Measurements from ENCODE around the gene SMAP2.
A peak's percentile ranks its signal among the peaks of the same experiment; 100 is the strongest.

The SMAP2 gene

DNA sequence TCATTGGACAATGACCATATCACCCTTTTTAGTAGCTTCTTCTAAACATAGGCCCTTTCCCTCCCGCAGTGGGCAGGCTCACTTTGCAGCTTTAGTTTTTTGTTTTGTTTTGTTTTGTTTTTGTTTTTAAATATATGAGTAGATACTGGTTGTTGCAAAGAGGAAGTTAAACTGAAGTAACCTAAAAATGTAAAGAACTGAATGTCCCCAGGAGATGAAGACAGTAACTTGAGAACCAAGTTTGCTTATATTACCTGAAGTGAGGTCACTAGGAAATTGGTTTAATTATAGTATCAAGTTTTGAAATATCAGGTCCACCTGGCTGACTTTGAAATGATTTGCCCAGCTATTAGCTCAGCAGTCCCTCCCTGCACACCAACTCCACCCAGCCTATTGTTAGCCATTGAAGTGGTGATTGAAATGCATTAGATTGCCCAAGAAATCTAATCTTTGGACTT, 18.2 kb downstream of the SMAP2 start:
- peak; percentile 4 for DNase-seq

DNA sequence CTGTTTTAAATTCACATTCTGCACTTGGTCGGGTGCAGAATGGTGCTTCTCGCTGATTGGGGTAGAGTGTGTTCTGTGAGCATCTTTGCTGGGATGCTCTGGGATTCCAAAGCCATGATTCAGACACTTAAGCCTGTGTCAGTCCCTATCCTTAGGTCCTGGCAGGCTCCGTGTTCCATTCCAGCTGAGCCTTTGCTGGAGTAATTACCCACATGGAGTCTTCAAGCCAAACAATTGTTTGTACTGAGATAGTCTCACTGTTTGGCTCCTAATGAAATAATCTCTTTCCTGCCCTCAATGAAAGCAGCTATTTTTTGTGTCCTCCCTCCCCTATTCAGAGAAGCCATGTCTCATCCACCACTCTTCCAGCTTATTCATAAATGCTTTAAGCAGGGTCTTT, 18.7 kb downstream of the SMAP2 start:
- no peak for DNase-seq

DNA sequence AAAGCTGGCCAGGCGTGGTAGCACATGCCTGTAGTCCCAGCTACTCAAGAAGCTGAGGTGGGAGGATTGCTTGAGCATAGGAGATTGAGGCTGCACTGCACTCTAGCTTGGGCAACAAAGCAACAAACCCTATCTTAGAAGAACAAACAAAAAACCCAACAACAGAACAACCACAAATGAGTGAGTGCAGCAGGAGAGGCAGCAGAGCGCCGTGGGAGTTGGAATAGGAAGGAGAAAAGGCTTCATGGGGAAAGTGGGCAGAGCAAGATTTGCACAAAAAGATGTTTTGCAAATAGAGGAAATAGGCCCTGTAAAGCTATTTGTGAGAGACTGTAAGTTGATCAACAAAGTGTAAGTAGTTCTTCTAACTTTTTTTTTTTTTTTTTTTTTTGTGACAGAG, 19.6 kb downstream of the SMAP2 start:
- no peak for DNase-seq

DNA sequence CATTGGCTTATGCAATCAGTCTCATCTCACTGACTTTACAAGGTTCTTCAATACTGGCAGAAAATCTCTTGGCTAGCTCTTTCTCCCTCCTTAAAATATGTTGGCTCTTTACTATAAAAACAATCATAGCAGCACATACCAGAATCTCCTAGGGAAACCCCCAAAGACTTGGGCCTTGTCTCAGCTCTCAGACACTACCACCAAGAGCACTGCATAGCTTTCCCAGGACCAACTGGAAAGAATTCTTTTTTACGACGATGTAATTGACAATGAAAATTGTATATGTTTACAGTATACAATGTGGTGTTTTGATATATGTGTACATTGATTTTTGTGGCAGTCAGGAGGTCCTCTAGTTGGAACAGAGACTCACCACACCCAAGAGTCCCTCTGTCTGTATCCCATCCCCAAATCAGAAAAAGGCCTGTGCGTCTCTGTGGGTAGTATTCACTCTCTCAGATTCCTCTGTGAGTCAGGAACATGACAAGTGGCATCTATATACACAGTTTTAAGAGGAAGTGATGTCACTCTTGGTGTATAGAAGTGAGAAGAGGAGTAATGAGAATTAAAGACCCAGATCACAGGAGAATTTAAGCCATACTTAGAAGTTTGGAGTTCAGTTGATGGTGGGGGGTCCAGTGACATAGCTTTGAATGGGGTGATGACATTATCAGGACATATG, 21.1 kb downstream of the SMAP2 start:
- no peak for DNase-seq

DNA sequence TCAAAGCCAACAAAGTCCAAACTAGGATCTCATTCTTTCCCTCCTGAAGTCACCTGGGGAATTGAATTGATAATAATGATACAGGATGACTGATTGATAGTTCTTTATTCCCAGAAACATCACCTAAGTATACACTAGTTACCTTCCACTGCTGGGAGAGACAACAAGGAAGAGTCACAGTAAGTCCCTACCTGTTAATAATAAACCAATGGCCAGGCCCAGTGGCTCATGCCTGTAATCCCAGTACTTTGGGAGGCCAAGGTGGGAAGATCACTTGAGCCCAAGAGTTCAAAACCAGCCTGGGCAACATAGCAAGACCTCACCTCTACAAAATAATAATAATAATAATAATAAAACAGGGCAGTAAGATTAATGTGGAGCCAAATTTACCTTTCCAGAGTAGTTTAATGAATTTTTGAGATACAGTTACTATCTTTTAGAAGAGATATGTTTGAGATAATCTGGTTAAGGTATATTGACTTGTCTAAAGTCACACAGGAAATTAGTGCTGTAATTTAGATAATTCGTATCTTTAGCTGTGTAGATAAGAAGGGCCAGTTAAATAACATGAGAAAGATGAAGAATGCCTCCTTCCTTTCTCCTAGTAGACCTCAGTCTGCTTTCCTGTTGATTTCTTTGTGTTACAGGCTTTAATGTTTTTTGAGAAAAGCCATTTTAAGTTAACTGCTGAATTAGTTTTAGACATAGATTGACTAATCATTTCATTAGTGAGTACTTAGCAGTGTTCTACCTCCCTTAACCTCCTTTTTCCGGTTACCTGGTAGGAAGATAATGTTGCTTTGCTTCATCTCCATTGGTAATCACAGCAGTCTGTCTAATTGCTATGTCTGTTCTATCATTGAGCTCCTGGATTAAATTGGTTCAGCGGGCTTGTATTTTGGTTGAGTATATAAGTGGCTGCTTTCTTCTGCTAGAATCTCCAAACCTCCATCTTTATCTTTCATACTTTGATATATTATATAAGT, 22.0 kb downstream of the SMAP2 start:
- DNase-seq = no peak

DNA sequence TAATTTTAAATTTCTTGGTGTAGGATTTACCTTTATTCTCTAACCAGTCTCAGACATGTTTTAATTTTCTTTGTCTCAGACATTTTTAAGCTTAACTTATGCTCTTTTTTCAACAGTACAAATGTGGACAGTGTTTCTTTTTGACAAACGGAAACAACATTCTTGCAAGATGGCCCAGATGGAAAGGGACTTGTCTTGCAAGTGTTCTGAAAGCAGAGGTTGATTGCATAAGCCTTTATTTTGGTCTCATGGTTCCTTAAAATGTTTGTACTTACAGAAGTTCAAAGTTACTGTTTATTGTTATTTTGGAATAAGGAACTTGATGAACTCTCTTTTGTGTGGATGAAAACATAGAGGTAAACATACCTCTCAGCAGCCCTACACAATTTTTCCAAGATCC, 22.9 kb downstream of the SMAP2 start:
- DNase-seq = no peak

DNA sequence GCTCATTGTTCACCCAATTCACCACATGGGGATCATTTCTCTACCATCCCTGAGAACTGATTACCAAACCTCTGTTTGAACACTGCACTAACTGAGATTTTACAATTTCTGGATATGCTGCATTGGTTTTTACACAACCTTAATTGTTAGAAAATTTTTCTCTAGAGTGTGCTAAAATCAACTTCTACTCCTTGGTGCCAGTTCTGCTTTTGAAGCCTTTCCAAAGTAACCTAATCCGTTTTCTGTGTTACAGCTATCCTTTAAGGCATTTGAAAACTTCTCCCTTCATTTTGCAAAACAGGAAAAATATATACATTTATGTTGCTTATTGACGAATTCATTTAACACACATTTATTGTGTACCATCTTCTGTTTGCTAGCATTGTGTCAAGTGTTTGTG, 23.7 kb downstream of the SMAP2 start:
- DNase-seq = no peak

DNA sequence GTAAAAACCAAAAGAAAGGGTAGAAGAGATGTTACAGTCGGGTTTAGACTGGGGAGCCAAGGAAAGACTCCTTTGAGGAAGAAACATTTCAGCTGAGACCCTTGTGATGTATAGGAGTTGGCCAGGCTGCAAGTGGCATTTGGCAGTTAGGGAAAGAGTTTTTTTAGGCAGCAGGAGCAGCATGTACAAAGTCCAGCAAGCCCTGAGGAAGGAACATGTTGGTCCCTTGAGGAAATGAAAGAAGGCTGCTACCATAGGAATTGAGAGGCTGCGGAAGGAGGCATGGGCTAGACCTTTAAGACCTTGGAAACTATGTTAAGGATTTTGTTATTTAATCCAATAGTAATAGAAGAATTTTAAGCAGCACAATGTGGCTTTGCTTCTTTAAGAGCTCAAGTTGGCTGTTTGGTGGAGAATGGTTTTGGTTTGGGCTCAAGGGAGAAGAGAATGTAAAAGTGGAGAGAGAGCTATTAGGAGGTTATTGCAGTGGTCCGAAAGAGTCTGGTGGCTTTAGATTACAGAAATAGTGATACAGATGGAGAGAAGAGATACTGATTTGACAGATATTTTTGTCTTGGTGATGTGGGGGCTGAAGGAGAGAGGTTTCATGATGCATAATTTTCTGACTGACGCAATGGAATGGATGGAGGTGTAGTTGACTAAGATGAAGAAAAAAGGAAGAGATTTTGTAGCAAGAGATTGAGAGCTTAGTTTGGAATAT, 26.6 kb downstream of the SMAP2 start:
- DNase-seq = no peak

DNA sequence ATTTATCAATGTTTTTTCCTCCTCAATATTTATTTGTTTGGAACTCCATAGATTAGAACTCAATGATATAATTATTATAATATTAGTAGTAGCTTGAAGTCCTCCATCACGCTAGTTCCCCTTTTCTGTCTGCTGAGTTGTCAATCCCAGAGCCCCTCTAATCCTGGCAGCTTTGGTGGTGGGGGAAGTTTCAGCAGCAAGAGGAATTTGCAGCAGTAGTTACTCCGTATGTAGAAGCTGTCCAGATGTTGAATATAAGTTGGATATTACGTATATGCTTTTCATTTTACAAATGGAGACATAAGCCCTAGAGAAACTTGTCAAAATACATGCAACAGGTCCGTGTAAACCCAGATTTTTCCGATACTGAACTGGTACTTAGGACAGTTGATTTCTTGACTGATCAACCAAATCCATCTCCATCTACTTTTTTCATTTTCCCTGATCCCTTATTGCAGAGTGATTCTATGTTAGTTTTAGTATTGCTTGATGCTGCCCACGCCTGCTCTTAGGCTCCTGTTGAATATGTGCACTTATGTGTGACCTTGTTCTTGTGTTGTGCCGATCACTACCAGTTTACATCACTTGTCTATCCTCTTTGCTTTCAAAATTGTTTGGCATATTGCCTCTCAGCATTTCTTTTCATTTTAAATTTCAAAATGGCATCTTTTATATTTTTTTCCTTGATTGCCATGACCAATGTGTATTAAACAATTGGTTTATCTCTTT, 28.1 kb downstream of the SMAP2 start:
- no peak for DNase-seq

DNA sequence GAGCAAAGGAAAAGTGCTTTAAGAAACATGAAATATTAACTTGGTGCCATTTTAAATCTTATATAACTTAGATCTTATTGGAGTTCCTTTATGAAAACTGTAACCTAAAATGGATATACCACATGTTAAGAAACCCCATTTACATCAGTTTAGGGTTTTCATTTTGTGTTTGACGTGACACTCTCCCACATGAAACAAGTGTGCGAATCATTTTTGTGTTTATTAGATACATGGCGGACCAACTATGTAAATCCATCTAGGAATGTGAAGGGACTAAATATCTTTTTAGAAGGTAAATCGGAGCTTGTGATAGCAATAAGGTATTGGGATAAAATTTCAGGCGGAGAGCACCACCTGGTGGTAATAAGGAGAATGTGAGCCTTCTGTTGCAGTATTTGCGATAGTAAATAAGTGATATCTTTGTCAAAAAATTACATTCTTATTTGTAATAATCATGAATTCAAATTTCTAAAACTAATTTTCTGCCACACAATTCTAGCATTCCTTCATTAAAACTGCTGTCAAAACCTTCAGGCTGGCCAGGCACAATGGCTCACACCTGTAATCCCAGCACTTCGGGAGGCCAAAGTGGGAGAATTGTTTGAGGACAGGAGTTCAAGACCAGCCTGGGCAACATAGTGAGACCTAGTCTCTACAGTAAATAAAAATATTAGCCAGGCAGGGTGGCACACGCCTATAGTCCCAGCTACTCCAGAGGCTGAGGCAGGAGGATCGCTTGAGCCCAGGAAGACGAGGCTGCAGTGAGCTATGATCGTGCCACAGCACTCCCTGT, 31.3 kb downstream of the SMAP2 start:
- peak; percentile 75 for DNase-seq

DNA sequence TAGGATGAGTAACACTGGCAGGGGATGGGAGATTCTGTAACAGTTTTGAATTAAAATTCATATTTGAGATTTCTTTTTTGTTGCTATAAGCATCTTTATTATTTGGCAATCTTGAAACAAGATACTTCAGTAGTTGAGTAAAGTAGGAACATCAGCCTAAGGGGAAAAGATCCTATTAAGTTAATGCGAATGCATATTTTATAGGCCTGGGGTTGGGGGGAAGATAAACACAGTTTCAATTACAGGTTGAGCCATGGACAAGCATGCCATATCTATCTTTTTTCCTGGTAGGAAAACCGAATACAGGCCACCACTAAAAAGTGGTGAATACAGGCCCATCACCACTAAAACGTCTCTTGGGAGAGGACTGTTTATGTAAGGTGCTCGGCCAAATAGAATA, 32.3 kb downstream of the SMAP2 start:
- no peak for DNase-seq

DNA sequence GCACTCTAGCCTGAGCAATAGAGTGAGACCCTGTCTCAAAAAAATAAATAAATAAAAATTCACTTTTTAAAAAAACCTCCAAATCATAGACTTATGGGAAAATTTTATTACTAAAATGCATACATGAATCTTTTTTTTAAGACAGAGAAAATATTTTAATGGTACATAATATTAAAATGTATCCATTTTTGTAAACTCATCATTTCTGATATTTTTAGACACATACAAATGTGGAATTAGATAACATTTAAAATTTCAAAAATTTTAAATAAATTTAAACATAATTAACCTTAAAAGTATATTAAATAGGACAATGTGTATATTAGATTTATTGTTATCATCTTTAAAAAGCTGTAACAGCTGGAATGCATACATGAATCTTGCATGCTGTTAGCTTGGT, 33.9 kb downstream of the SMAP2 start:
- DNase-seq = no peak

DNA sequence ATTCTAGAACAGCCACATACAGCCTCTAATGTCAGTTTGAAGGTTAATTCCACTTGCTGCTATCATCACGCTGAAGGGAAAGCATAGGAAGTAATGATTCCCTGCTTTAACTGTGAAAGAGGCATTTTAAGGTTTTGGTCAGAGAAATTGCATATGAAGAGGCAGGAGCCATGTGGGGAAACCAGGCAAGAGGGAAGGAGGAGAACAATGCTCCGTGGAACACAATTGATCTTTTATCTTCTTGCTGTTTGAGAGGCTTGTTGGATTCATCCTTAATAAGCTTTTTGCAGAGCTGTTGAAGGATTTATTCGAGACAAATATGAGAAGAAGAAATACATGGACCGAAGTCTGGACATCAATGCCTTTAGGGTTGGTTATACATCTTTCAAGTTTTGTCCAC, 35.9 kb downstream of the SMAP2 start:
- DNase-seq = no peak

DNA sequence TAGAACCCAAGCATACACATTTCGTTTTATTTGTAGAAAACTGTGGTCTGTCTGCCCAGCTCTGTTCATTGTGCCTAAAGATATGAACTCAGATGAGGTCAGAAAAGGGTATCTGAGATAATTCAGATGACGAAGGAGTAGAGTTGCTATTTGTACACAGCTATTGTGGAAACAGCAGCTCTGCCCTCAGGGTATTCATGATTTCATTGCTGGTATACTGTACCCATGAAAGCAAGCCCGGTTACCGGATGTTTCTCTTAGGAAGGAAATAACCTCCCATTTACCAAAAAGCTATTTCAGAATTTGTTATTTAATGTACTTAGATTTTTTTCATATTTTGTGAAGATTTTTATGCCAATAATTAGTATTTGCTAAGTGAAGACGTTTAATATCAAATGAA, 37.8 kb downstream of the SMAP2 start:
- DNase-seq = no peak

DNA sequence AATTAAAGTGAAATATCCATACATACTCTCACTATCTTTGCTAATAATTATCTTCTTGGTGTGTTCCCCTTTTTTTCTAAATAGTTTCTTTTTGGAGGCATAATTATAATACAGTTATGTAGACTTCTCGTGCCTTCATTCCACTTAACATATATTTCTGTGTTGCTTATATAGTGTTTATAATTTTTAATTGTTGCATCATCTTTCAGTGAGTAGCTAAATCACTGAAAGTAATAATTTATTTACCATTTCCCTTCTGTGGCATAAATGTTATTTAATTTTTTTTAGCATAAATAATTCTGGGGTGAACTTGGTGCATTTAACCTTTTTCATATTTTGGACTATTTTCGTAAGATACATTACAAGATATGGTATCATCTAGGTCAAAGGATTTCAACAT, 38.3 kb downstream of the SMAP2 start:
- DNase-seq = no peak

DNA sequence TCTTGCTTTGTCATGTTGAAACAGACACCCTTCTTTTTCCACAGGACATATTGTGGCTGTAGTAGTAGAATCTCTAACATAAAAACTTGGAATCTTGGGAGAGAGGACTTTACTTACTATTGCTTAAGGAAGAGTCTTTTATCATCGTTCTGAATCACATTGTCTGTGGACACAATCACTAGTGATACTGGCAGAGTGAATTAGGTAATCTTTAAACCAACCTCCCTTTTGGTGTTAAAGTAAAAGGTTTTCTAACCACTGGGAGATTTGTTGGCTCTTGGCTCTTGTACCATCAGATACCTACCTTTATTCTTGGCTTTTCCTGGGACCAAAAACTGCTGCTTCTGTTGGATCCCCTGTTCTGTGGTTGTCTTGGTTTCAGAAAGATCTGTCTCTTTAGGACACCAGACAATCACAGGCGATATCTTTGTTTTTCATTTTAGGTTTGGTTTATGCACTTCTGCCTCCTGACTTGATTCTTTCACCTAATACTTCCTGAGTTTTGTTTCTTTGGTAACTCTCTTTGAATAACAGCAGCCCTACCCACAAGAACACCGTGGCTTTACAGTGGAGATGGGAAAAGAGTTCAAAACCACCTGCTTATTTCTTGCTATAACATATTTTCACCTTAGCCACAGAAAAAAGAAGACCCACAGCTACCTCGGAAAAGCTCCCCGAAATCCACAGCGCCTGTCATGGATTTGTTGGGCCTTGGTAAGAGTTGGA, 40.2 kb downstream of the SMAP2 start:
- no peak for DNase-seq

DNA sequence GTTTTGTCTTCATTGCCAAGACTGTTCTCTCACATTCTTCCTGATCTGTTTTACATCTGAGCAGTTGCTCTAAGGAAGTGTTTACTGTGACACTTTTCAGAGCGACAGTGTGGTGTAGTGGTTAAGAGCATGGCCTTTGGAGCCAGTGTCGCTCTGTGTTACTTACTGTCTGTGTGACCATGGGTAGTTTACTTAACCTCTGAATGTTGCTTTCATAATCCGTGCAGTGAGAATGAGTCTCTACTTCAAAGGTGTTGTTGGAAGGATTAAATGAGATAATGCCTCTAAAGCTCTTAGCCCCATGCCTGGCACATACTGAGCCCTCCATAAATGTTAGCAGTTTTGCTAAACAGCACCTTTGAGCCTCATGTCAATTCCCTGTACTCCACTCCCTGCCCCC, 40.8 kb downstream of the SMAP2 start:
- DNase-seq = no peak

DNA sequence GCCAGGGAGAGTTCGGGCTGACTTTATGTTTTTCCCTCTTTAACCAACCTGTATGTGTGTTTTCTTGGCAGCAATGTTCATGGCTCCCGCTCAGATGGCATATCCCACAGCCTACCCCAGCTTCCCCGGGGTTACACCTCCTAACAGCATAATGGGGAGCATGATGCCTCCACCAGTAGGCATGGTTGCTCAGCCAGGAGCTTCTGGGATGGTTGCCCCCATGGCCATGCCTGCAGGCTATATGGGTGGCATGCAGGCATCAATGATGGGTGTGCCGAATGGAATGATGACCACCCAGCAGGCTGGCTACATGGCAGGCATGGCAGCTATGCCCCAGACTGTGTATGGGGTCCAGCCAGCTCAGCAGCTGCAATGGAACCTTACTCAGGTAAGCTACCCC, 43.2 kb downstream of the SMAP2 start:
- DNase-seq = no peak

DNA sequence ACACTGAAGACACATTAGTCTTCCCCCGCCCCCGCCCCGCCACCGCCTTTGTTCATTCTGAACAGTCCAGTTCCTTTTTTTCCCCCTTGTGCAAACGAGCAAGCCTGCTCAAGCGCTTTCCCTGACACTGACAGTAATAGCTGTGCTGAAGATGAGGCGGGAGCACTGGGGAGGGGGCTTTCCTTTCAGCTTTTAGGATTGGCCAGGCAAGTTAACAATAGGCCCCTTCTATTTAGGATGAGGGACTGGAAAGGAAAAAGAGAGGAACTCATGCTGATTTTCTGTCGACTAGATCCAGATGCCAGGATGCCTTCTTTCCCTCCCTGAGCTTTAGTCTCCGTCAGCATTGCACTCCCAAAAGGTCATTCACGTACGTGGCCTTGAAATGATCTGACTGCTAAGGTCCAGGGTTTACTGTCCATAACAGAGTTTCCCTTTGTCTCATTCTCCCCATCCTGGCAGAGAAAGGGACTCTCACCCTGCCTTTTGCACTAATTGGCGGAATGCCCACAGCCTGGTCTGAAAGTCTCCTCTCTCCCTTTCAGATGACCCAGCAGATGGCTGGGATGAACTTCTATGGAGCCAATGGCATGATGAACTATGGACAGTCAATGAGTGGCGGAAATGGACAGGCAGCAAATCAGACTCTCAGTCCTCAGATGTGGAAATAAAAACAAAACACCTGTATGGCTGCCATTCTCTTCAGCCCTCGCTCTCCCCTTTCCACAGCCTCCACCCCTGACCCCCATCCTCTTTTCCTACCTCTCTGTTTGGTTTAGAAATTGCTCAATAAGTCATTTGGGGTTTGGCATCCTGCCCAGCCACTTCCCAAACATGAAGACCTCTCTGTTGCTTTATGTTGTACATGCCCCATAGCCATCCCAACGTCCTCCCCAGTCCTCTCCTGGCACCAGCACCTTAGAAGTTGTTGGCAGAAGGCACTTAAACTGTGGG, 48.2 kb downstream of the SMAP2 start:
- DNase-seq = no peak

DNA sequence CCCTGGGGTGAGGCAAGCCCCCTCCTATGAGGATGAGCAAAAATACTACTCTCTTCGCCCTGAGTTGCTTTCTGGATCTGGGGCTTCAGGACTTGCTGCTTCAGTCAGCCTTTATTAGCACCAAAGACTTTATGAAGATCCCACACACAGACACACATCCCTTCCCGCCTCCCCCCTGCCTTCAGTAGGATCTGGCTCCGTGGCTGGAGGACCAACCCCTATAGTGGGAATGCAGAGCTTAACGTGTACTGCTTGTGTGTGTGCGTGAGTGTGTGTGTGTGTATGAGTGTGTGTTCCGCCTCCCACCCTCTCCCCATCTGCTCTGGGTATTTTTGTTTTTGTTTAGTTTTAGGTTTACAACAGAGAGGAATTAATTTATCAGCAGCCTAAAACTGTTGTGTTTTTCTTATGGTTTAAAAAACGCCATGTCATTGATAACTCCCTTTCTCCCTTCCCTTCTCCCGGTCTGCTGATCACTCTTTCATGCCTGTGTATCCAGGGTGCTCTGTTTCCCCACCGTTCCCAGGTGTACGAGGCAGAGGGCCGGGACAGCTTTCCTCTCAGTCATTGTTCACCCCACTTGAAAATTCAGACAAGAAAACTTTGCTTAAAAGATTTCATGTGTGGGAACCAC, 49.2 kb downstream of the SMAP2 start:
- no peak for DNase-seq

Measured in NCI-H2171 treated with DMSO at 0.1 percent for 48 hours (cell line).